ENCODE results near the gene CBY3. TPM values are rescaled to one million over a fixed set of nuclear protein-coding genes. Genes with fewer than 3 reads are reported as not detected.
"Not testable (repeated sequence)": the region's sequence is repeated elsewhere in the genome, so short reads cannot be mapped to it uniquely, and the experiment has no call there.

Gene CBY3
- total and polyA plus RNA-seq, 2 donors (not counting 1 experiment from before 2014, with no cell fraction given) = 0.13 to 0.37 TPM

DNA sequence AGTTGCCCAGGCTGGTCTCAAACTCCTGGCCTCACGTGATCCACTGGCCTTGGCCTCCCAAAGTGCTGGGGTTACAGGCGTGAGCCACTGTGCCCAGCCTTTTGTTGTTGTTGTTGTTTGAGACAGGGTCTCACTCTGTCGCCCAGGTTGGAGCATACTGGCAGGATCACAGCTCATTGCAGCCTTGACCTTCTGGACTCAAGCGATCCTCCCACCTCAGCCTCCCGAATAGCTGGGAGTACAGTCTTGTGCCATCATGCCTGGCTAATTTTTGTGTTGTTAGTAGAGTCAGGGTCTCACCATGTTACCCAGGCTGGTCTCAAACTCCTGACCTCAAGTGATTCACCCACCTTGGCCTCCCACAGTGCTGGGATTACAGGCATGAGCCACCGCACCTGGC is 19.2 kb downstream of the CBY3 start:
- H3K36me3 ChIP-seq (replicated peaks in 1 of 2; ENCODE audit: control extremely low read depth in 1 of 2, control insufficient read depth in 1 of 2, extremely low read depth in 1 of 2, insufficient read depth in 2 of 2, low read length in 1 of 2); H3K4me1 ChIP-seq (ENCODE audit: control insufficient read depth in 2 of 2, insufficient read depth in 2 of 2, low read length in 2 of 2); H3K27ac ChIP-seq (ENCODE audit: low read length in 2 of 2); H2AFZ ChIP-seq (ENCODE audit: insufficient read depth, low read depth, low read length, poor library complexity, severe bottlenecking); H3K4me2 ChIP-seq (replicated peaks; ENCODE audit: low read depth, low read length, poor library complexity, severe bottlenecking); H3K4me1 Mint-ChIP-seq; H3K27me3 ChIP-seq (replicated peaks in 1 of 4; ENCODE audit: control extremely low read depth in 1 of 4, control insufficient read depth in 3 of 4, insufficient read depth in 4 of 4, low read length in 3 of 4); ATAC-seq (ENCODE audit: low read depth); H3K27ac Mint-ChIP-seq; intact Hi-C loops (cut with micrococcal nuclease); H3K9me3 Mint-ChIP-seq (ENCODE audit: insufficient read depth); H3K79me2 ChIP-seq (ENCODE audit: control insufficient read depth, insufficient read depth, low read length); H3K9ac ChIP-seq (ENCODE audit: low read length); DNase-seq; H4K20me1 ChIP-seq (ENCODE audit: control insufficient read depth, insufficient read depth, low read length, poor library complexity, severe bottlenecking); POLR2A ChIA-PET; H3K4me3 ChIP-seq (ENCODE audit: control extremely low read depth in 1 of 5, extremely low read depth in 1 of 5, insufficient read depth in 1 of 5, low read depth in 2 of 5, low read length in 4 of 5); H3K9me3 ChIP-seq (ENCODE audit: control extremely low read depth in 1 of 3, control insufficient read depth in 2 of 3, insufficient read depth in 1 of 3, low read length in 2 of 3); H3K27me3 Mint-ChIP-seq; H3K4me3 Mint-ChIP-seq: not testable (repeated sequence)
- CTCF ChIA-PET = interaction anchor here (0.8 kb wide), 1 partner anchor 101 kb away, joined by 5 read pairs; no protein-coding TSS in a partner anchor
- WGBS (ENCODE audit: insufficient coverage) = 100% methylated on average over 4 of the region's 6 CpGs

DNA sequence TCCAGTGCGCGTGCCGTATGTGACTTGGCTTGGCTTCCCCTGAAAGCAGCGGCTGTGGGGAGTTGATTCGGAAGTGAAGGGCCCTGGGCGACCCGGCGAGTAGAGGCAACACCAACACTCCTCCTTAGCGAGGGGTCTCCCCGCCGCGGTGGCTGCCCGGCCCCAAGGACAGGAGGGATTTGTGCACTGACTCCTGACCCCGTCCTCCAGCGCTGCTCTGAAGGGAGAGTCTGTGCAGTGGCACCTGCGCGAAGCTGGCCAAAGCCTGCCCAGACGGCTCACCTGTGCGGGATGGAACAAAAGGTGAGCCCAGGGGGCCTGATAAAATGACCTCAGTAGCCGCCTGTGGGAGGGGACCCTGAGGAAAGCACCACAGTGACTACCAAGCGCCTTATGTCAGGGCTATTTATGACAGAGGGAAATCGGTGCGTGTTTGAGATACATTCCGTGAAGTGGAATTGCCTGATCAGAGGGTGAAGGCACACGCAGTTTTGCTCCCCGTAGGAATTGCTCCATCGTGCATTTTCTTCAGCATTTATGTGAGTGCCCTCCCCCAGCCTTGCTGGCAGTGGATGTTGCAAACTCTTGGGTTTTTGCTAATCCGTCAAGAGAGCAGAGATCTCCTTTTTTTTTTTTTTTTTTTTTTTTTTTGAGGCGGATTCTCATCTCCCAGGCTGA is 22.5 kb downstream of the CBY3 start:
- POLR2A ChIA-PET; CTCF ChIA-PET; H3K27ac ChIP-seq (ENCODE audit: low read length in 2 of 2); H3K36me3 ChIP-seq (replicated peaks in 1 of 2; ENCODE audit: control extremely low read depth in 1 of 2, control insufficient read depth in 1 of 2, extremely low read depth in 1 of 2, insufficient read depth in 2 of 2, low read length in 1 of 2); H3K27me3 Mint-ChIP-seq; H4K20me1 ChIP-seq (ENCODE audit: control insufficient read depth, insufficient read depth, low read length, poor library complexity, severe bottlenecking); H3K4me1 ChIP-seq (ENCODE audit: control insufficient read depth in 2 of 2, insufficient read depth in 2 of 2, low read length in 2 of 2); H3K27ac Mint-ChIP-seq; H3K9me3 ChIP-seq (ENCODE audit: control extremely low read depth in 1 of 3, control insufficient read depth in 2 of 3, insufficient read depth in 1 of 3, low read length in 2 of 3); H3K9me3 Mint-ChIP-seq (ENCODE audit: insufficient read depth); H3K27me3 ChIP-seq (replicated peaks in 1 of 4; ENCODE audit: control extremely low read depth in 1 of 4, control insufficient read depth in 3 of 4, insufficient read depth in 4 of 4, low read length in 3 of 4); H3K79me2 ChIP-seq (ENCODE audit: control insufficient read depth, insufficient read depth, low read length); H3K4me1 Mint-ChIP-seq; intact Hi-C loops (cut with micrococcal nuclease): not testable (repeated sequence)
- Histone ChIP-seq H3K9ac (ENCODE audit: low read length) (peak overlapping the region; percentile 52), H3K4me3 (ENCODE audit: control extremely low read depth in 1 of 5, extremely low read depth in 1 of 5, insufficient read depth in 1 of 5, low read depth in 2 of 5, low read length in 4 of 5) (peak overlapping the region in 4 of 5 experiments; percentile 26 to 45 (median 36)), H3K4me2 (replicated peaks; ENCODE audit: low read depth, low read length, poor library complexity, severe bottlenecking) (peak overlapping the region; percentile 71), H2AFZ (ENCODE audit: insufficient read depth, low read depth, low read length, poor library complexity, severe bottlenecking) (peak overlapping the region; percentile 65)
- H3K4me3 Mint-ChIP-seq = peak overlapping the region; percentile 81
- 9% methylated on average over 9 of the region's 29 CpGs for whole genome bisulfite sequencing (ENCODE audit: insufficient coverage)
- ATAC-seq (ENCODE audit: low read depth) = peak; percentile 61
- peak; percentile 62 for DNase-seq

DNA sequence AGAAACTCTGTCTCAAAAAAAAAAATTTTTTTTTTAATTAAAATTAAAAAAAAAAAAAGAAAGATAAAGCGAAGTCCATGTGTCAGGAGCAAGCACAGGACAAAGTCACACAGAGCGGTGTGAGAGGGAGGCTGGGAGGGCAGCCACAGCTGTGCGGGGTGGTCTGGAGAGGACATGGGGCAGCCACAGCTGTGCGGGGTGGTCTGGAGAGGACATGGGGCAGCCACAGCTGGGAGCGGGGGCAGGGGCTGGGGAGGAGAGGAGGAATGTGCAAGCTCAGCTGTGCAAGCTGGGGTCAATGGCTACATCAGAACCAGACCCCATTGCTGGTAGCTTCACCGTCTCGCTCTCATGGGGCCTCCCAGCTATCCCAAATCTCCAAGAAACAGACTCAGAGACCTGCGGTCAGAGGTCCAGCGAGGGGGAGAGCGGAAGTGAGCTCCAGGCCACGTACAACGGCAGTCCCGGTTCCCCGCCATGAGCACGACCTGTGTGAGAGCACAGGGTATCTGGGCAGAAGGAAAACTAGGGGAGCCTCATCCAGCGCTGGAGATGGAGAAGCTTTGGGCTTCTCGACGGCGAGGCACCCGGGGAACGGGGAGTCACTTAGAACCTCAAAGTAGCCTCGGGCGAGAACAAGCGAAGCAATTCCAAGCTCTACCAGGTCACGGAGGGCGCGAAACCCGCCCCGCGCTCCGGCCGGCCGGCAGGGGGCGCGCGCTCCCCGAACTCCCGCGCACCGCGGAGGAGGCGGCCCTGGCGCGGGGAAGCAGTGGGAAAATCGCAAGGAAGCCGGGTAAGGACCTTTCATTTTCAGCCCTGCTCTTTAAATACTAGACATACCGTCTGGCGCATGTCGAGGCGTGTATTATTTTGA is 23.3 kb downstream of the CBY3 start:
- H3K9me3 Mint-ChIP-seq (ENCODE audit: insufficient read depth); H2AFZ ChIP-seq (ENCODE audit: insufficient read depth, low read depth, low read length, poor library complexity, severe bottlenecking); POLR2A ChIA-PET; H3K27me3 ChIP-seq (replicated peaks in 1 of 4; ENCODE audit: control extremely low read depth in 1 of 4, control insufficient read depth in 3 of 4, insufficient read depth in 4 of 4, low read length in 3 of 4); H3K27me3 Mint-ChIP-seq; H4K20me1 ChIP-seq (ENCODE audit: control insufficient read depth, insufficient read depth, low read length, poor library complexity, severe bottlenecking); H3K27ac Mint-ChIP-seq; H3K79me2 ChIP-seq (ENCODE audit: control insufficient read depth, insufficient read depth, low read length); CTCF ChIA-PET; H3K4me3 Mint-ChIP-seq; H3K9ac ChIP-seq (ENCODE audit: low read length); intact Hi-C loops (cut with micrococcal nuclease); H3K27ac ChIP-seq (ENCODE audit: low read length in 2 of 2); H3K4me1 ChIP-seq (ENCODE audit: control insufficient read depth in 2 of 2, insufficient read depth in 2 of 2, low read length in 2 of 2); H3K36me3 ChIP-seq (replicated peaks in 1 of 2; ENCODE audit: control extremely low read depth in 1 of 2, control insufficient read depth in 1 of 2, extremely low read depth in 1 of 2, insufficient read depth in 2 of 2, low read length in 1 of 2); H3K9me3 ChIP-seq (ENCODE audit: control extremely low read depth in 1 of 3, control insufficient read depth in 2 of 3, insufficient read depth in 1 of 3, low read length in 2 of 3); H3K4me1 Mint-ChIP-seq; DNase-seq; H3K4me2 ChIP-seq (replicated peaks; ENCODE audit: low read depth, low read length, poor library complexity, severe bottlenecking): not testable (repeated sequence)
- ATAC-seq (ENCODE audit: low read depth) = peak; percentile 94
- WGBS (ENCODE audit: insufficient coverage) = no CpG with 5 or more reads among the region's 50 CpGs
- peak overlapping the region in 1 of 5 experiments; percentile 26 for H3K4me3 ChIP-seq (ENCODE audit: control extremely low read depth in 1 of 5, extremely low read depth in 1 of 5, insufficient read depth in 1 of 5, low read depth in 2 of 5, low read length in 4 of 5)

DNA sequence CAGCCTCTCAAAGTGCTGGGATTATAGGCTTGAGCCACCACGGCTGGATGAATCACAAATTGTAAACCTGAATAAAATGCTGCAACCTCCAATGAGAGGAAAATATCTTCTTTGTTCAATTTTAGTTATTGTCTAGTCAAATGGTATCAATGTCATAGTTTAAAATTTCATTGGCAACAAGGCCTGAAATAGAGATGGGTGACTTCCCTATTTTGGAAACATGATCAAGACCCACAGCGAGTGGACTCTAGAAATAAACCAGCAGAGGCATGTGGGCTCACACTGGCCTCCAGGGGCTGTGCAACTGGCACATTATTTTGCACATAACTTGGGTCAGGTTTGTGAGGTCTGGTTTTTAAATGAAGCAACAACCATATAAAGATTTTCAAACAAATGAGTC is 27.7 kb downstream of the CBY3 start:
- H3K4me1 ChIP-seq (ENCODE audit: control insufficient read depth in 2 of 2, insufficient read depth in 2 of 2, low read length in 2 of 2); DNase-seq; H3K27ac Mint-ChIP-seq; H3K4me3 ChIP-seq (ENCODE audit: control extremely low read depth in 1 of 5, extremely low read depth in 1 of 5, insufficient read depth in 1 of 5, low read depth in 2 of 5, low read length in 4 of 5); H2AFZ ChIP-seq (ENCODE audit: insufficient read depth, low read depth, low read length, poor library complexity, severe bottlenecking); ATAC-seq (ENCODE audit: low read depth); H3K27me3 Mint-ChIP-seq; H3K4me2 ChIP-seq (replicated peaks; ENCODE audit: low read depth, low read length, poor library complexity, severe bottlenecking); H3K9me3 Mint-ChIP-seq (ENCODE audit: insufficient read depth); CTCF ChIA-PET; H4K20me1 ChIP-seq (ENCODE audit: control insufficient read depth, insufficient read depth, low read length, poor library complexity, severe bottlenecking); H3K79me2 ChIP-seq (ENCODE audit: control insufficient read depth, insufficient read depth, low read length); H3K9ac ChIP-seq (ENCODE audit: low read length); H3K27me3 ChIP-seq (replicated peaks in 1 of 4; ENCODE audit: control extremely low read depth in 1 of 4, control insufficient read depth in 3 of 4, insufficient read depth in 4 of 4, low read length in 3 of 4); H3K4me3 Mint-ChIP-seq; H3K36me3 ChIP-seq (replicated peaks in 1 of 2; ENCODE audit: control extremely low read depth in 1 of 2, control insufficient read depth in 1 of 2, extremely low read depth in 1 of 2, insufficient read depth in 2 of 2, low read length in 1 of 2); H3K4me1 Mint-ChIP-seq; intact Hi-C loops (cut with micrococcal nuclease); H3K27ac ChIP-seq (ENCODE audit: low read length in 2 of 2); H3K9me3 ChIP-seq (ENCODE audit: control extremely low read depth in 1 of 3, control insufficient read depth in 2 of 3, insufficient read depth in 1 of 3, low read length in 2 of 3); POLR2A ChIA-PET: not testable (repeated sequence)
- WGBS (ENCODE audit: insufficient coverage) = no CpG with 5 or more reads among the region's 2 CpGs
